OCI-M1 (cell line): Measurements from ENCODE around the gene MYL2.

Experiments used
- DNase-seq: peaks from one replicate; lab custom pipeline; 2025; lab: John Stamatoyannopoulos, UW

The MYL2 gene

GRCh38 chr12:110896559-110896958 is 23.8 kb downstream of the MYL2 start:
- DNase-seq = no peak

- DNase-seq = no peak
Measured at GRCh38 chr12:110893956-110894355, 26.4 kb downstream of the MYL2 start.

- no peak for DNase-seq
Measured at GRCh38 chr12:110889361-110889760, 31.0 kb downstream of the MYL2 start.

GRCh38 chr12:110888256-110888991 is 32.0 kb downstream of the MYL2 start:
- DNase-seq = no peak

DNA sequence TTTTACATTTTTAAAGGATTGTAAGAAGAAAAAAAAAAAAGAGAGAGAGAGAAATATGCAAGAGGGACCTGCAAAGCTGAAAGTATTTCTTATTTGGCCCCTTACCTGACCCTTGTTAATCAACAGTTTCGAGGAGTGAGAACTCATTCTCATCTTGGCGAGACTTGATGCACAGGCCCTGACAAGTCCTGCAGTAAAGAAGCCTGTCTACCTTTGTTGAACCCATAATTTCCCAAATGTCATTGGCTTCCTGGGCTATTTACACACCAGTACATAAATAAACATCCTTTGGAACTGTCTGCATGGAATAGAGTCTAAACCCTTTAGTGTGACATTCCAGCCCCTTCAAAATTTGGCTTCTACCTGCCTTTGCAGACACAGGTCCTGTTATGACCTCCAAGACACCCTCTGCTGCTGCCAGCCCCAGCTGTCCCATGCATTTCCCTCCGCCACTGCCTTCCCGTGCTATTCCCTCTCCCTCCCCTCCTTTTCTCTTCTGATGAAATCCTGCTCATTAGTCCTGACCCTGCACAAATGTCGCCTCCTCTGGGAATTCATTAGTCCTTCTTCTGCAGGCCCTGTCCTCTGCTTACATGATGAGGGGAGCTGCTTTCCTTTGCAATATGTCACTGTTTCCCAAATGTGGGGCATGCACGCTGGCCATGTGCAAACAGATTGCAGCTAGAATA is 35.1 kb downstream of the MYL2 start:
- no peak for DNase-seq

DNA sequence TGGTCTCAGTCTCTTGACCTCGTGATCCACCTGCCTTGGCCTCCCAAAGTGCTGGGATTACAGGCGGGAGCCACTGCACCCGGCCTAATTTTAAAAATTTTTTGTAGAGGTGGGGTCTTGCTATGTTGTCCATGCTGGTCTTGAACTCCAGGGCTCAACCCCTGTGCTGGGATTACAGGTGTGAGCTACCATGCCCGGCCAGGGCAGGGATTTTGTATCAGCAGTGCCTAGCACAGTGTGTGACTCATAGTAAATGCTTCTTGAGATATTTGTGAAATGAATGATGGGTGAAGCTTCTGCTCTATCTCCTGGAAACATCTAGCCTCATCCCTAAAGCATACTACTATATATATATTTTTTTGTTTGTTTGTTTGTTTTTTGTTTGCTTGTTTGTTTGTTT is 37.1 kb downstream of the MYL2 start:
- no peak for DNase-seq

DNA sequence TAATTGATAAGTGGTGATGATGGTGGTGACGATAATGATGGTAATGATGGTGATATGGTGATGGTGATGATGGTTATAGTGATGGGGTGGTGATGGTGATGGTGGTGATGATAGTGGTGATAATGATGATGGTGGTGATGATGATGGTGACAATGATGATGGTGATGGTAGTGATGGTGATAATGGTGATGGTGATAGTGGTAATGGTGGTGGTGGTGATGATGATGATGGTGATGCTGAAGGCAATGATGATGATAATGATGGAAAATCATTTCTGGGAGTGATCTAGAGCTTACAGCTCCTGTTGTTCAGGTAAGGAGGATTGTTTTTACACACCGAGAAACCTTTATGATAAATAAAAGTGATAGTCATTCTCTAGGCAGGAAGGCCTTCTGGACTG is 39.7 kb downstream of the MYL2 start:
- DNase-seq = no peak

DNA sequence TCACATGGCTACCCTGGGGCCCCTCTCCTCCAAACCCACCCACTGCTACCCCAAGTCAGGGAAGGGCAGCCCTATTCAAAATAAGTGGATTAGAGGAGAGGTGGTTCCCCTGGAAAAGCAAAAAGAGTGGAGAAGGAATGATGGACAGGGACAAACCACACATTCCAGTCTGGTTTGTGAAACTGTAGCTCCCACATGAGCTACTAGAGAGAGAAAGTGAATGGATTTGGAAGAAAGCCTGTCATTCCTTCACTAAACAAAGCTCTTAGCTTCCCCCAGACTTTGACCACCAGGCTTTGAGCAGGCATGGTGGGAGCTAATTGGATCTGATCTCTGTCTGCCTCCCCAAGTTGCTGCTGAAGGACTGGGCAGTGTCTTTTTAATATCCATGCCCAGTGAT is 45.6 kb downstream of the MYL2 start:
- no peak for DNase-seq

DNA sequence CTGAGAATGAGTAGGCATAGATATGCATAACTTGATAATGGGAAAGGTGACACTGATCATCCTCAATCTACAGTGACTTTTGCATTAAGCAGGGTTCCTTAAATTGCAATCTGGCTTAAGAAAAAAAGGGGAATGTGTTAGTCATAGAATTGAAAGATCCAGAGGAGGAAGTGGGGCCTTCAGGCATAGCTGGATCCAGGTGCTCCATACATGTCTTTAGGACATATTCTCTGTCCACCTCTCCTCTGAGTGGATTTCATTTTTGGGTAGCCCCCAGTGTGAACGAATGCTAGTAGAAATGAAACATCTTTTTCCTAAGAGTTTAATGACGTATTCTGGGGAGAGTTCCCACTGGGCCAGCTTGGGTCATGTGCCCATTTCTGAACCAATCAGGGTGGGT is 46.0 kb downstream of the MYL2 start:
- DNase-seq = no peak

DNA sequence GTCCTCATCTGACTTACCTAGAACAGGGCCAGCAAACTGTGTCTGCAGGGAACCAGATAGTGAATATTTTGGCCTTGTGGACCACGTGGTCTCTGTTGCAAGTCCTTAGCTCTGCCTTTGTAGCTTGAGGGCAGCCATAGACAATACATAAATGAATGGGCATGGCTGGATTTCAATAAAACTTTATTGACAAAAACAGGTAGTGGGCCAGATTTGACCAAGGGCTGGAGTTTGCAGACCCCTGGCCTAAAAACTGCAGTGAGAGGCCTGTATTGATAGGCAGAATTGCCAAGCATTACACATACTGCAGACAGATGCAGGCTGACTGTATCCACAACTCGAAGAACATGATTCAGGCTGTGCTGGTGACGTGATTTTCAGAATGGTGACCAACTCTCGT is 48.3 kb downstream of the MYL2 start:
- DNase-seq = no peak

GRCh38 chr12:110869803-110870202 is 50.6 kb downstream of the MYL2 start:
- no peak for DNase-seq

DNA sequence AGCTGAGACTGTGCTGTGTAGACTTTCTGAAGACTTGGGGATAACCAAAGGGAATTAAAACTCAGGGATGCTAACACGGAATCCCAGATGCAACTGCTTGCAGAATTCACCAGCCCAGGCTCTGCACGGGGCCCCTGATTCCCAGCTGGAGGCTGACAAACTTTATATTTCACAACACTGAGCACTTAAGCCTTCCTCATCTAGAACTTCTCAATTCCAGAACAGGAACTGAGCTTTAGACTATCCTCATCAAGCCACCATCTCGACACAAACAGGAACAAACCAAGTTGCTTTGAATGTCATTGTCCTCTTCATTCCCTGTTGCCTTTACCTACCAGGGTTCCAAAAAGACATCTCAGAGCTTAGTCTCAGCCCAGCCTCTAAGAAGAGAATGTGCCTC is 51.4 kb downstream of the MYL2 start:
- DNase-seq = no peak

GRCh38 chr12:110865521-110865920 is 54.9 kb downstream of the MYL2 start:
- no peak for DNase-seq

DNA sequence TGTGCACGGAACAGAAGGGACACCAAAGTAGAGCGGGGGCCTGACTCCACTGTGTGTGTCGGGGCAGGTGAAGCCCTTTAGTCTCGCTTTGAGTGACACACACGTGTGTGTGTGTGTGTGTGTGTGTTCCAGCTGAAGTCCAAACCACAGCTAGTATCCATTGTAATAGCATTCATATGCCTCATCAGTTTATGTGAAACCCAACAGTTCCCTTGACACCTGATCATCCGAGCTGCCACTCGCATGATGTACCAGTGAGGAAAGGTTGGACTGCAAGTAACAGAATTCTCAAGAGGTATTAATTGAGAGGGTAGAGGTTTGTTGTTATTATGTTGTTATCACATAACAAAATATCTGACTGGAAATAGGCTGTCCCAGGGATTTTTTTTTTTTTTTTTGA is 57.2 kb downstream of the MYL2 start:
- DNase-seq = no peak

DNA sequence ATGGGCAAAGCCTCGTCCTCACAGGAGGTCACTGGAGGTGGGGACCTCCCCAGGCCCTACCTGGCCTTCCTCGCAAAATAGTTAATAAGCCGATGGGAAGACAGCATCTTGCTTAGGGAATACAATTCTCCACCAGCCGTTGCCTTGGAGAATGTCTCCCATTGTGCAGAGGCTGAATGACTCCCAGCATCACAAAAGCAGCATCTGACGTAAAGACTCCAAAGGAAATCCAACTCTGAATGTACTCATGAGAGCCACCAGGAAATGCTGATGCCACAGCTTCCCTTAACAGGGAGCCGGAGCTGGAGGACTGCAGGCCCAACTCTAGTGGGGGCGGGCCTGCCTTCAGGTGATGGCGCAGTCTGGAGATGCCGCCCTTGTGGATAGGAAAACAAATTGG is 58.0 kb downstream of the MYL2 start:
- DNase-seq = no peak

- no peak for DNase-seq
Measured at GRCh38 chr12:110861729-110862128, 58.6 kb downstream of the MYL2 start.
